ENCODE results near the gene MYH10. TPM values are rescaled to one million over a fixed set of nuclear protein-coding genes. Genes with fewer than 3 reads are reported as not detected.

The MYH10 gene
- total RNA-seq, 1 donor from 2014 or later, result 218 TPM

GRCh38 chr17:8430966-8431365, 199.6 kb downstream of the MYH10 start:
- Mint-ChIP-seq H3K27ac (ENCODE audit: unreplicated experiment) (no peak overlapping the region), H3K9me3 (ENCODE audit: unreplicated experiment) (no peaks in the 10 kb centered on the region), H3K4me3 (ENCODE audit: unreplicated experiment) (no peak overlapping the region), H3K27me3 (ENCODE audit: unreplicated experiment) (peaks cover 2% of the 10 kb centered on the region), H3K36me3 (ENCODE audit: unreplicated experiment) (no peaks in the 10 kb centered on the region), H3K4me1 (ENCODE audit: low read depth, unreplicated experiment) (no peaks in the 10 kb centered on the region)
- DNase-seq, result no peak
- no peak for TF ChIP-seq CTCF (IDR thresholded peaks at IDR 0.05; ENCODE audit: partially characterized antibody, unreplicated experiment)

- no peak for DNase-seq
- H3K4me3 Mint-ChIP-seq (ENCODE audit: unreplicated experiment), result no peak overlapping the region
- H3K36me3 Mint-ChIP-seq (ENCODE audit: unreplicated experiment), result no peaks in the 10 kb centered on the region
- H3K27me3 Mint-ChIP-seq (ENCODE audit: unreplicated experiment), result no peaks in the 10 kb centered on the region
- H3K9me3 Mint-ChIP-seq (ENCODE audit: unreplicated experiment), result no peaks in the 10 kb centered on the region
- H3K27ac Mint-ChIP-seq (ENCODE audit: unreplicated experiment), result no peak overlapping the region
- no peak for TF ChIP-seq CTCF (IDR thresholded peaks at IDR 0.05; ENCODE audit: partially characterized antibody, unreplicated experiment)
- H3K4me1 Mint-ChIP-seq (ENCODE audit: low read depth, unreplicated experiment), result no peaks in the 10 kb centered on the region
These were observed 203.7 kb downstream of the MYH10 start for GRCh38 chr17:8426802-8427201.

- no peak overlapping the region for H3K27ac Mint-ChIP-seq (ENCODE audit: unreplicated experiment)
- H3K9me3 Mint-ChIP-seq (ENCODE audit: unreplicated experiment), result no peaks in the 10 kb centered on the region
- H3K4me3 Mint-ChIP-seq (ENCODE audit: unreplicated experiment), result no peak overlapping the region
- no peak for TF ChIP-seq CTCF (IDR thresholded peaks at IDR 0.05; ENCODE audit: partially characterized antibody, unreplicated experiment)
- H3K4me1 Mint-ChIP-seq (ENCODE audit: low read depth, unreplicated experiment), result no peaks in the 10 kb centered on the region
- H3K27me3 Mint-ChIP-seq (ENCODE audit: unreplicated experiment), result no peaks in the 10 kb centered on the region
- H3K36me3 Mint-ChIP-seq (ENCODE audit: unreplicated experiment), result no peaks in the 10 kb centered on the region
- DNase-seq, result no peak
These were observed 204.3 kb downstream of the MYH10 start for GRCh38 chr17:8426094-8426720.

Other genes starting within 250 kb of the MYH10 start
- 941 TPM for gene RPL26, start 247.5 kb downstream of the MYH10 start, total RNA-seq (ENCODE audit: unreplicated experiment)
- gene RNF222, start 232.9 kb downstream of the MYH10 start, total RNA-seq (ENCODE audit: unreplicated experiment), result not detected
- gene NDEL1, start 194.8 kb downstream of the MYH10 start, total RNA-seq (ENCODE audit: unreplicated experiment), result 51.7 TPM
- gene CCDC42, start 114.1 kb upstream of the MYH10 start, total RNA-seq (ENCODE audit: unreplicated experiment), result not detected
- gene SPDYE4, start 127.8 kb upstream of the MYH10 start, total RNA-seq (ENCODE audit: unreplicated experiment), result not detected
- not detected for gene MFSD6L, start 168.6 kb upstream of the MYH10 start, total RNA-seq (ENCODE audit: unreplicated experiment)
- not detected for gene PIK3R6, start 236.9 kb upstream of the MYH10 start, total RNA-seq (ENCODE audit: unreplicated experiment)

All from glutamatergic neuron (in vitro differentiated cells).